GM19467 (cell line): ENCODE results near the gene PLAAT2.

Experiments
- ATAC-seq: cut with Tn5 transposase; IDR thresholded peaks from one replicate; pipeline ENCODE4 v1.9.1; 2021; ENCODE audit warnings: mild to moderate bottlenecking, moderate library complexity; ENCODE audit not compliant: unreplicated experiment

Gene PLAAT2

DNA sequence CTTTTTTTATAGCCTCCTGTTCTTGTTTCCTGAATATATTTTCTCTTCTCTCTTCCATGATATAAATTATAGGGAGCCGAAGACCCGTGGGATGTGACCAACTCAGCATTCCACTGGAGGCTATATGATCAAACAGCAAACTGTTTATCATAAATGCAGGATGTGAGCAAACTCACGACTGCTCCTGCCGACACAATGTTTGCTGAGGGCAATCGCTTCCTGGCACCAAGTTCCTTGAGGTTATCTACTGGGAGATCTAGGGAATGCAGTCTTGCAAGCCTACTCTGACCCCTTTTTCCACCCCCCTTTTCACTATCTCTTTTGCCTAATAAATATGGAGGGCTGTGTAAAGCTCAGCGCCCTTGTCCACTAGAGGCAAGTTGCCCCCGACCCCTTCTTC, 40.0 kb downstream of the PLAAT2 start:
- ATAC-seq, result no peak

DNA sequence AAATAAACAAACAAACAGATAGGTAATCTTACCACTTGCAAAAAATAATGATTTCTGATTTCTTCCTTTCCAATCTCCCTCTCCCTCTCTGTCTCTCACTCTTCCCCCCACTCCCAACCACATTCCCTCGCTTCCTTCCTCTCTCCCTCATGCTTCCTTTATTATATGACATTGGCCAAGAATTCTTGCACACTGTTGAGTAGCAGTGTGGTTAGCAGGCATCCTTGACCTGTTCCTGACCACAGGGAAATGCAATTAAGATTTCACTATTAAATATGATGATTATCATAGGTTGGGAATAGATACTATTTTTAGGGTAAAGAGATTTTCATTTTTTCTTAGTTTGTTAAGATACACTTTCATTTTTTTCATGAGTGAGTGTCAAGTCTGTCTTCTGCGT, 41.3 kb downstream of the PLAAT2 start:
- no peak for ATAC-seq

- ATAC-seq, result no peak
Observed at GRCh38 chr11:63520606-63521170, 42.5 kb downstream of the PLAAT2 start.

DNA sequence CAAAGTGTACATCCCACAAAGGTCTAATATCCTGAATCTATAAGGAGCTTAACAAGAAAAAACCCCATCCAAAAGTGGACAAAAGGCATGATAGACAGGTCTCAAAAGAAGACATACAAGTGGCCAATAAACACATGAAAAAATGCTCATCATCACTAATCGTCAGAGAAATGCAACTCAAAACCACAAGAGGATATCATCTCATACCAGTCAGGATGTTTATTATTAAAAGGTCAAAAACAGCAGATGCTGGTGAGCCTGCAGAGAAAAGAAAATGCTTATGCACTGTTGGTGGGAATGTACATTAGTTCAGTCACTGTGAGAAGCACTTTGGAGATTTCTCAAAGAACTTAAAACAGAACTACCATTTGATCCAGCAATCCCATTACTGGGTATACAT, 44.6 kb downstream of the PLAAT2 start:
- ATAC-seq, result no peak

DNA sequence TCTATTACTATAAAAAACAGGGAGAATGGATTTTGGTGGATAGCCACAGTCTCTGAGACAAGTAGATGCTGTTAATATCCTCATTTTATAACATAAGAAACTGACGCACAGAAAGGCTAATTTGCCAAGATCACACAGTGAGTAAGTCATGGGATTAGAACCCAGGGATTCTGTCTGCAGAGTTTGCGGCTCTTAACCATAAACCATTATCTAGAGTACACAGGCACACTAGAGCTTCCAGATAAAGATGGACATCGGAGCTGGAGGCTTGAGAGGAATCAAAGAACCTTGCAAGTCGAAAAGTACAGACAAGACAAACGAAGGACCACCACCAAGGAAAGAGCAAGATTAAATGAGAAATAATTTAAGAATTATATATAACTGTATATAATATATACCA, 46.0 kb downstream of the PLAAT2 start:
- ATAC-seq, result no peak

- ATAC-seq, result no peak
Observed at GRCh38 chr11:63516109-63516508, 47.1 kb downstream of the PLAAT2 start.

DNA sequence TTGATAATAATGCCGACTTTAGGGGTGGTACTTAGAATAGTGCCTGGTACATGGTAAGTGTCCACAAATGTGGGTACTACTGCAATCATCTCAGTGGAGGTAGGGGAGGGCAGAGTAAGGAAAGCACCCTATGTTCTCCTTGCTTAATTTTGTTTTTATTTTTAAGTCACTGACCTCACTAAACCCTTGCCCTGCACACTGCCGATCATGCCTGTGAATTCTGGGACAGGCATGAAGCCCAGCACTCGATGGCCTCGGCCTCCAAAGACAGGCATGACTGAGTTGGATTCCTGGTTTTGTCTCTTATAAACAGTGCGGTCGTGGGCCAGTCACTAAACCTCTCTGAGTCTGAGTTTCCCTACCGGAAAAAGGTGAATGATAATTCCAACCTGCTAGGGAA, 50.4 kb downstream of the PLAAT2 start:
- ATAC-seq, result no peak

DNA sequence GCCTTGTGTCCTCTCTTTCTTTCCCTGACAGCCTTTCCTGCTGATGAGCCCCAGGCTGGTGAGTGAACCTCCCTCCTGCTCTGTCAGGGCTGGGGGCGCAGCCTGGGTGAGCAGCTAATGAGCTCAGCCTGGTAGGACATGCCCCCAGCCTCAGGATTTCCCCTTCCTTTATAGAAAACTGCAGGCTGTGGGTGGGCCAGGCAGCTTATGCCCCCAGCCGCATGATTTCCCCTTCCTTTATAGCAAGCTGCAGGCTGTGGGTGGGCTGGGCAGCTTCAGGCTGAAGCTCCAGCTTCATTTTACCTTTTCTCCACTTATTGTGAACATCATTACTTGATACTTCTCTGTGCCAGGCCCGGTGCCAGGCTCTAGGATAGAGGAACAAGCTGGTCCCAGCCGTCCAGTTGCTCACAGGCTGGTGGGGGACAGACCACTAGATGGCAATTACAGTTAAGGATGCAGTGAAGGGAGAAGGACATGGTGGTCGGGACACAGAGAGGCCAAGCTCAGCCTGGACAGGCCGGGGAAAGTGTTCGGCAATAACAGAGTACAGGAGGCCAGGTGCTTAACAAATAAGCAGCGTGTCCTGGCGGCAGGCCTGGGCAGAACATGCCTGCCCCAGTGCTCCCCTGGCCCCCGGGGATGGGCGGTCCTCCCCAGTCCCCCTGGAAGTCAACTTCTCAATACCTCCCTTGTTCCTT, 52.0 kb downstream of the PLAAT2 start:
- ATAC-seq, result no peak

DNA sequence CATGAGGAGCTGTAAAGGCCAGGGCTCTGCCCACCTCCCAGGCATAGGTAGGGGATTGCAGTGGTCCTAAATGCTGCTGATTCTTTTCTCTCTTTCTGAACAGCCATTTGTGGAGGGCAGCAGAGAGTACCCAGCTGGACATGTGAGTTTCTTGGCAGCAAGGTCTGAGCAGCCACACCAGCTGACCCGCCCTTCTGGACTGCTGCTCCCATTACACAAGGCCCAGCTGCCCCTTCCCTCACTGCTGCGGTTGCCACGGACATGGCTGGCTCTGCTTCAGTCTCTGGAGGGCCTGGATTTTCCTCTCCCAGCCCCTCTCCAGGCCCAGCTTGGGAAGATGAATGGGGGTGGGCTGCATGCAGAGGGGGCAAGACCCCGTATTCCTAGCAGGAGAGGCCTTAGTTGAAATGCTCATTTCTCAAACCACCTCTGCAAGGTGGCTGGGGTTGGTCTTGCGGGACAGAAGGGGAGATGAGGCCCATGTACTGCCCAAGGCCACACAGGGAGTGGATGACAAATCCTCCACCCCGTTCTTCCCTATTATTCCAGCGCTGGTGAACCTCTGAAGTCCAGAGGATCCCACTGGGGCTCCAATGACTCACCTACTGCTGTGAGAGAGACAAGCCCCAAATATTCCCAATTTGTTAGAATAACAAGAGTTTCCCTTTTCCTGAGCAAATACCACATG, 52.7 kb downstream of the PLAAT2 start:
- ATAC-seq, result no peak

DNA sequence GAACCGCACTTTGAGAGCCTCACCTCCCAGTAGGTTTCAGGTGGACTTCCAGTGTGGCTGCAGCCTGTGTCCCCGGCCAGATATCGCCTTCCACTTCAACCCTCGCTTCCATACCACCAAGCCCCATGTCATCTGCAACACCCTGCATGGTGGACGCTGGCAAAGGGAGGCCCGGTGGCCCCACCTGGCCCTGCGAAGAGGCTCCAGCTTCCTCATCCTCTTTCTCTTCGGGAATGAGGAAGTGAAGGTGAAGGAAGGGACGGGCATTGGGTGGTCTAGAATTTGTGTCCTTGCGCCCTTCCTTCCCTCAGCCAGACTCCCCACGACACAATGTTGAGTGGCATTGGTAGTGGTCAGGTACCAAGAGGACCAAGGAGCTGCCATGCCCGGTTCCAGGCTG, 54.4 kb downstream of the PLAAT2 start:
- no peak for ATAC-seq

- ATAC-seq, result no peak
Observed at GRCh38 chr11:63508009-63508408, 55.2 kb downstream of the PLAAT2 start.

DNA sequence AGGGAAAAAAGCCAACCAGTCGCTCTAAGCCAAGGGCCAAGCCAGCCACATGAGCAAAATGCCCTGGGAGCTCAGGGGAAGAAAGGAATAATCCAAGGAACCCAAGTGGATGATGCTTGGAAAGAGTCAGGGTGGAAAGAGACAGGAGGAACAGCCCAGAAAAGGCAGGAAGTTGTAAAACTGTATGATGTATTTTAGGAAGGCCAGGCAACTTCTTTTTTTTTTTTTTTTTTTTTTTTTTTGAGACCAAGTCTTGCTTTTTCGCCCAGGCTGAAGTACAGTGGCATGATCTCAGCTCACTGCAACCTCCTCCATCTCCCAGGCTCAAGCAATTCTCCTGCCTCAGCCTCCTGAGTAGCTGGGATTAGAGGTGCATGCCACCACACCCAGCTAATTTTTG, 55.7 kb downstream of the PLAAT2 start:
- no peak for ATAC-seq

DNA sequence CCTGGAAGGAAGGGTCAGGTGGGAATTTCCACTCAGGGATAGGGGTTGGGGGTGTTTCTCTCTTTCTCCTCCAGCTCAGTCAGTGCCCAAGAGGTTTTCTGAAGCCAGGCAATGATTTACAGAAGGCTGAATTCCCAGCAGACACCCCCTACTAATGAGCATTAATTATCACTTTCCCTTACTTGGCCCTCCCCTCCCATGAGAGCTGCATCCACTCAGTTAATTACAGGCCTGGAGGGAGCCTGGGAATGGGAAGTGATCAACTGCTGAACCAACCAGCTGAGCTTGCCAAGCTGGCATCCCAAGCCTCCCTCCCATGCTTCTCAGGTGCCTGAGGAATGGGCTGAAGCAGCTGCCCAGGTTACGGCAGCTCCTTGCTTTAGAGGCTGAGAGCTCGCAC, 56.3 kb downstream of the PLAAT2 start:
- ATAC-seq, result no peak

DNA sequence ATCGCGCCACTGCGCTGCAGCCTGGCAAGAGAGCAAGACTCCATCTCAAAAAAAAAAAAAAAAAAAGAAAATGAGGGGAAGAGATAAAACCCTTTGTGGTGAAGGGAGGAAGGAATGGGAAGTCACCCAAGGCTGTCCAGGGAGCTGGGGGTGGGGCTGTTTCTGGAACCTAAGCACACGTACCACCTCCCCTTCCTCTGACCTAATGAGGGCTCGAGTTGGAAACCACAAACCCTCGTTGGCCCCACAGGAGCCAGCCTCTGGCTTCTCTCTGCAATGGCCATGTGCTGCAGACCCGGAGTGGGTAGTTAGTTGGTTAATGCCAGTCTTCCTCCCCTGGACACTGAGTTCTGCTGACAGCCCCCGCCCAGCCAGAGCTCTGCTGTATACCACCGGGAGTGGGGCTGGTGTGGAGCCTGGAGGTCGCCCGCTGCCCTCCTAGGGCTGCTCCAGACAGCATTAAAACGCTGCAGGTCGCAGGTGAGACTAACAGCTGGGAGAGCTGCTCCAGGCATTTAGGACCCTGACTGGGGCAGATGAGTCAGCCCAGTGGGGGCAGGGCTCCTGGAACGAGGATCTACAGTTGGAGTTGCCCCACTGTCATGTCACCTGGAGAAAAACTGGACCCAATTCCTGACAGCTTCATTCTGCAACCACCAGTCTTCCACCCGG, 57.2 kb downstream of the PLAAT2 start, which contains the start of gene LGALS12:
Gene LGALS12, plus strand, starts transcription at position 228 of the 672 bp plus-strand sequence. Its CDS starts 375 bp downstream, at position 603.
- ATAC-seq, result no peak

DNA sequence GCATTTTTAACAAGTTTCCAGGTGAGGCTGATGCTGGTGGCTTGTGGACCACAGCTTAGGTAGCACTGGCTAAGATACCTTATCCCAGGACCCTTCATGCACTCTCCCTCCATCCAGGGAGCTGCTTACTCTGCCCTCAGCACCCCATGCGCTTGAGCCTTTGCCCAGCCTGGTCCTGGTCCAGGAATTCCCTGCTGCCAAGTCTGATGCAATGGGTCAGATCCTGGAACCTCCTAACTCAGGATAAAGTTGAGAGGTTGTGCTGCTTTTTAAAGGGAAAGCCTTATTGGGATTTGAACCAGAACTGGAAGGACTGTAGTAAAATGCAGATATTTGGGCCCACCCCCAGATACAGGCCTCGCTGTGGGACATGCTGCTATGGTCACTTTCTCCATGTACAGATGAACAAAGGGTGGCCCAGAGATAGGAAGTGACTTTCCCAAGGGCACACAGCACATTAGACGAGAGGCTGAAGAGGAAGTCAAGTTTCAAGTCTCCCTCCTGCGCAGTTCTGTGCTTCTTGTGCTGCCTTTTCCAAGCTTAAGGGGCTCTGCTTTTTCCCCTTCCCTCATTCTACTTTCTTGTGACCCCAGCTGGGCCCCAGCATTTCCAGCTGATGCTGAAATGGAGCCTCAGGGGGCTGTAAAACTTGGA, 58.1 kb downstream of the PLAAT2 start:
- ATAC-seq, result no peak

DNA sequence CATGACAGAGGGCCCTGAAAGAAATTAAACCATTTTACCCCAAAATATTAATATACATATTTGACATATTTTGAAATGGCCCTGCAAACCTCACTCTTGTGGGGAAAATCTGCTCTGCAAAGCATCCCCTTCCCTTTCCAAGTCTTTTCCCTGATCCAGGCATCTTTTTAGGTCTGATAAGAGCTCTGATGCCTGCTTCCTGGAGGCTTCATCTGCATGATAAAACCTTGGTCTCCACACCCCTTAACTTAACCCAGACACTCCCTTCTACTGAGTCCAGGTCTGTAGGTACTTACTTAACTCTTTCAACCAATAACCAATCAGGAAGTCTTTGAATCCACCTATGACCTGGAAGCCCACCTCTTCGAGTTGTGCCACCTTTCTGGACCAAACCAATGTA, 59.1 kb downstream of the PLAAT2 start:
- ATAC-seq, result no peak

DNA sequence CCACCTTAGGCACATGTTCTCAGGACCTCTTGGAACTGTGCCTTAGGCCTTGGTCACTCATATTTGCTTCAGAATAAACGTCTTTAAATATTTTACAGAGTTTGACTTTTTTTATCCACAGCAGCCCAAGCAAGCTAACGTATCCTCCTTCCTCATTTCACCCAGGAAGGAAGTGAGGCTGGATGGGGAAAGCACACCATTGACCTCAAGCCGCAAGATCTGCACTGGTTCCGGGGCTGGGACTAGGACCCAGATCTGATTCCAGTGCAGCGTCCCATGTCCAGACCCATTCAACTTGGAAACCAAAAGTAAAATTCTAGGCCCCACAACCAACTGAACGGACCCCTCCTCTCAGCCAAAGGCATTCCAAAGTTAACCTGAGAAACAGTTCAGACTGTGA, 59.7 kb downstream of the PLAAT2 start:
- ATAC-seq, result no peak
